ENCODE measurements around the gene ANKRD13B. TPM values are rescaled to one million over a fixed set of nuclear protein-coding genes. Genes with fewer than 3 reads are reported as not detected.
A peak's percentile ranks its signal among the peaks of the same experiment; 100 is the strongest.

ANKRD13B gene
- total RNA-seq, 2 donors from 2014 or later: 11.5 to 35.5 TPM

DNA sequence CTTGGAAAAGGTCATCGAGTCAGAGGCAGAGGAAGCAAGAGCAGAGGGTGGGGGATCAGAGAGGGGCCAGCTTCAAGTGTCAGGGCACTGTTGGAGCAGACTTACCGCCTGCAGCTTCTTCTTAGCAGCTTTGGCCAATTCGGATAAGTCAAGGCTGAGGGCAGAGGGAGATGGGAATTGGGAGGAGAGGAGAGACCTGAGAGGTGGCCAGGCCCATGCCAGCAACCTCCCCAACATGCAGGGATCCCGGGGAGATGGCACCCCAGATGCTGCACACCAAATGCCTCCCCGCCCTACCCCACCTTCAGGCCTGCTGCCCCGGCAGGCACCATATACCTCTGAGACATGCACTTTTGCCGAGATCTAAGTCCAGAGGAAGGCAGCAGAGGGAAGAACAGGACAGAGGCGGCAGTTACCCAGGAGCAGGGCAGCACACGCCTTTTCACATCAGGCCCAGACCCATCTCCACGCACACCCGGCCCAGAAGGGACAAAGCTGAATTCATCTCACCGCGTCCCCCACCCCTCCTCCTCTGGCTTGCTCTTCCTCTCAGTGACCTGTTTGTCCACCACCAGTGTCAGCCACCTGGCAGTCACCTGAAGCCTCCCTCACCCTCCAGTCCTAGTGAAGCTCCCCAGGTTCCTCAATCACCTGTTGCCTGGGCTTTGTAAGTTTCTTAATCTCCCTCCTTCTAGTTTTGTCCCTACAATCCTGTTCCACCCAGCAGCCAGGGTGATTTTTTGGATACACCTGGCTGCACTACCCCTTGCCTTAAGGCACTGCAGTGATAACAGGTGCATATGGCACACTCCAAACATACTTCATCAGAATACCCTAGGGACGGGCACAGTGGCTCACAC is 14.1 kb upstream of the ANKRD13B start:
- Histone ChIP-seq H3K4me3 (no peak overlapping the region), H3K36me3 (peaks cover 32% of the 10 kb centered on the region), H3K27ac (no peak overlapping the region), H3K4me1 (ENCODE audit: control insufficient read depth in 1 of 2, low read depth in 2 of 2) (peaks cover 0 to 16% of the 10 kb centered on the region in 2 donors), H3K9me3 (no peaks in the 10 kb centered on the region), H3K27me3 (replicated peaks; ENCODE audit: insufficient read depth) (no peaks in the 10 kb centered on the region)
- no peak for ATAC-seq (ENCODE audit: insufficient number of reproducible peaks, low FRiP score, low read depth)
- DNase-seq (ENCODE audit: low spot score): no peak
- TF ChIP-seq, protein P1, sequence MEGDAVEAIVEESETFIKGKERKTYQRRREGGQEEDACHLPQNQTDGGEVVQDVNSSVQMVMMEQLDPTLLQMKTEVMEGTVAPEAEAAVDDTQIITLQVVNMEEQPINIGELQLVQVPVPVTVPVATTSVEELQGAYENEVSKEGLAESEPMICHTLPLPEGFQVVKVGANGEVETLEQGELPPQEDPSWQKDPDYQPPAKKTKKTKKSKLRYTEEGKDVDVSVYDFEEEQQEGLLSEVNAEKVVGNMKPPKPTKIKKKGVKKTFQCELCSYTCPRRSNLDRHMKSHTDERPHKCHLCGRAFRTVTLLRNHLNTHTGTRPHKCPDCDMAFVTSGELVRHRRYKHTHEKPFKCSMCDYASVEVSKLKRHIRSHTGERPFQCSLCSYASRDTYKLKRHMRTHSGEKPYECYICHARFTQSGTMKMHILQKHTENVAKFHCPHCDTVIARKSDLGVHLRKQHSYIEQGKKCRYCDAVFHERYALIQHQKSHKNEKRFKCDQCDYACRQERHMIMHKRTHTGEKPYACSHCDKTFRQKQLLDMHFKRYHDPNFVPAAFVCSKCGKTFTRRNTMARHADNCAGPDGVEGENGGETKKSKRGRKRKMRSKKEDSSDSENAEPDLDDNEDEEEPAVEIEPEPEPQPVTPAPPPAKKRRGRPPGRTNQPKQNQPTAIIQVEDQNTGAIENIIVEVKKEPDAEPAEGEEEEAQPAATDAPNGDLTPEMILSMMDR (IDR thresholded peaks at IDR 0.05): no peak

GRCh38 chr17:29579866-29580771 is 12.8 kb upstream of the ANKRD13B start:
- H3K27ac ChIP-seq: no peak overlapping the region
- TF ChIP-seq, protein P1 (IDR thresholded peaks at IDR 0.05): peak; percentile 83

DNA sequence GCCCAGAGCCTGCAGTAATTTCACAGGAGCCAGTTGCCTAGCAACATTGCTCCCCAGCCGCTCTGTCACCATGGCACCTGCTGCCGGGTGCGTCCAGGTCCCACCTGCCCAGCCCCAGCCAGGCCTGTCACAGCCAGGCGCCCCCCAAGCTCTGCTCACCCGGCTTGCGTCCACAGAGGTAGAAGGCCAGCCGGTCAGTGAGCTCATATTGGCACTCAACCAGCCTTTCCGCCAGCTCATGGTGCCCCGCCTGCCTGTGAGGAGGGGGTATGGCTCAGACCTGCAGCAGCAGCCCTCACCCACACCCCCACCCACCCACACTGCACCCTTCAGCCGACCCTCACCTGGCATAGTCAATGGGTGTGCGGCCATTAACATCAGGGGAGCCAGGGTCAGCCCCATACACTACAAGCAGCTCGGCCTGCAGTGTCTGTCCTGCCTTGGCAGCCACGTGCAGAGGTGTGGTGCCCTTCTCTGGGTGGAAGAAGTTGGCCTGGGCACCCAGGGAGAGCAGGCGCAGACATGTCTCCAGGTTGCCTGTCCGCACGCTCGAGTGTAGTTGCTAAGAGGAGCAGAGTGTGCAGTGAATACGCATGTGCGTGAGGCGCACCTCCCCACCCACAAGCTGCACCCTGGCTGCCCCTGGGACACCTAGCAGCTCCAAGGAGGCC is 11.2 kb upstream of the ANKRD13B start:
- no peak overlapping the region for H3K4me3 ChIP-seq
- no peak for ATAC-seq (ENCODE audit: insufficient number of reproducible peaks, low FRiP score, low read depth)
- H3K36me3 ChIP-seq: peaks cover 5% of the 10 kb centered on the region
- no peak overlapping the region for H3K27ac ChIP-seq
- DNase-seq (ENCODE audit: low spot score): no peak
- H3K9me3 ChIP-seq: no peaks in the 10 kb centered on the region
- no peaks in the 10 kb centered on the region for H3K27me3 ChIP-seq (replicated peaks; ENCODE audit: insufficient read depth)
- H3K4me1 ChIP-seq (ENCODE audit: control insufficient read depth in 1 of 2, low read depth in 2 of 2): peaks cover 0 to 34% of the 10 kb centered on the region in 2 donors
- TF ChIP-seq, protein P1 (IDR thresholded peaks at IDR 0.05): no peak

More at GRCh38 chr17:29579866-29580771, 12.8 kb upstream of the ANKRD13B start:
- Histone ChIP-seq H3K4me3 (no peak overlapping the region), H3K9me3 (no peaks in the 10 kb centered on the region), H3K36me3 (peaks cover 20% of the 10 kb centered on the region), H3K4me1 (ENCODE audit: control insufficient read depth in 1 of 2, low read depth in 2 of 2) (peaks cover 0 to 25% of the 10 kb centered on the region in 2 donors), H3K27me3 (replicated peaks; ENCODE audit: insufficient read depth) (no peaks in the 10 kb centered on the region)
- no peak for DNase-seq (ENCODE audit: low spot score)
- peak; percentile 66 for ATAC-seq (ENCODE audit: insufficient number of reproducible peaks, low FRiP score, low read depth)

GRCh38 chr17:29582254-29582765 is 10.6 kb upstream of the ANKRD13B start:
- Histone ChIP-seq H3K4me1 (ENCODE audit: control insufficient read depth in 1 of 2, low read depth in 2 of 2) (peaks cover 0 to 35% of the 10 kb centered on the region in 2 donors), H3K4me3 (no peak overlapping the region), H3K27me3 (replicated peaks; ENCODE audit: insufficient read depth) (no peaks in the 10 kb centered on the region), H3K27ac (no peak overlapping the region), H3K36me3 (peaks cover 5% of the 10 kb centered on the region), H3K9me3 (no peaks in the 10 kb centered on the region)
- DNase-seq (ENCODE audit: low spot score) (no peak), ATAC-seq (ENCODE audit: insufficient number of reproducible peaks, low FRiP score, low read depth) (no peak)
- TF ChIP-seq, protein P1 (IDR thresholded peaks at IDR 0.05): no peak
